ENCODE measurements around the gene CDC42BPB.
"Not testable (repeated sequence)": the region's sequence is repeated elsewhere in the genome, so short reads cannot be mapped to it uniquely, and the experiment has no call there.

CDC42BPB gene

GRCh38 chr14:102907980-102908730 lies 149.2 kb downstream of the CDC42BPB start:
- no peak for DNase-seq

DNA sequence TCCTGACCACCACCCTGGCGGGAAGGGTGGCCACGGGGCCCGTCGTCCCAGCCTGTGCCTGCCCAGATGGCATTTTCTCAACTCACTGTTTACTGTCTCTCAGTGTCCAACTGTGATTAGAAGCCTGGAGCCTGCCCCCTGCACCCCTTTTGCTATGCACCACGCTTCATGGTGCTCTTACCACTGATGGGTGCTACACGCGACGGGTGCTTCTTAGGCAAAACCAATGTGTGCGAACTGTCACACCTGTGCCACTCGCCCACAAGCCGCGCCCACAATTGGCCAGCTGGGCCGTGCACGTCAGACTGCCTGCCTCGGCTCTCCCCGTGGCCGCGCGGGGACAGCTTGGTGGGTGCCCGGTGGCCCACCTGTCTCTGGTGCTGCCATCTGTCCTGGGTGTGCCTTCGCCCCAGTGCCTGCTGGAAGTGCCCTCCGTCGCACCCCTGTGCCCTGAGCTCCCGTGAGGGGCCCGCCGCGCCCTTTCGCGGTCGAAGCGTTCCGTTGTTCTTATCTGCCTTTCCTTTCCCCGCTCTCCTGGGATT lies 150.0 kb downstream of the CDC42BPB start:
- no peak for DNase-seq

DNA sequence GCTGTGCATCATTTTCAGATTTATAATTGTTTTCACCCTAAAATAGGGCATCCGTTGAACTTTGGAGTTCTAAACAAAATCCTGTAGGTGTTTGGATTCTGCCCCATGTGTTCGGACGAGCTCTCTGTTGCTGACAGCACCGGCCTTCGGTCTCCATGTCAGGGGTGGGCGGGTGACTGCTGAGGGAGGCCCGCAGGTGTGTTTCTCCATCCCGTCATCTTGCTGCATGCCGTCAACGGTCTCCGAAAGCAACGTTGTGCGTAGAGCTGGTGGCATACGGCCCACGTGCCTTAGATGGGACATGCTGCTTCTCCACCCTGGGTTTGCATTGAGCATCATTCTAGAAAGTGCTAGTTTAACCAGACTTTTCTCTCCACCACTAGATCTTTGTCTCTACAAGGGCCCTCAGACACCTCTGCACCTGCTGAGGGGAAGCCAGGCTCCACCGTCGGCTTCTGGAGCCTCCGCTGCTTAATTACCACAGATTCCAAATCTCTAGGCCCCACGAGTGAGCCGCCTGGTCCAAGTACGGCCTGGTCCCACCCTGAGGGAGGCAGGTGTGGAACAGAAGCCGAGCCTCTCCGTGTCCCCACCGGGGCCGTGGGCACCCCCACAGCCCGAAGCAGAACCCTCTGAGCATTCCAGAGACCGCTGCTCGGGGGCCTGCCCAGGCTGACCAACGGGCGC lies 150.6 kb downstream of the CDC42BPB start:
- no peak for DNase-seq

DNA sequence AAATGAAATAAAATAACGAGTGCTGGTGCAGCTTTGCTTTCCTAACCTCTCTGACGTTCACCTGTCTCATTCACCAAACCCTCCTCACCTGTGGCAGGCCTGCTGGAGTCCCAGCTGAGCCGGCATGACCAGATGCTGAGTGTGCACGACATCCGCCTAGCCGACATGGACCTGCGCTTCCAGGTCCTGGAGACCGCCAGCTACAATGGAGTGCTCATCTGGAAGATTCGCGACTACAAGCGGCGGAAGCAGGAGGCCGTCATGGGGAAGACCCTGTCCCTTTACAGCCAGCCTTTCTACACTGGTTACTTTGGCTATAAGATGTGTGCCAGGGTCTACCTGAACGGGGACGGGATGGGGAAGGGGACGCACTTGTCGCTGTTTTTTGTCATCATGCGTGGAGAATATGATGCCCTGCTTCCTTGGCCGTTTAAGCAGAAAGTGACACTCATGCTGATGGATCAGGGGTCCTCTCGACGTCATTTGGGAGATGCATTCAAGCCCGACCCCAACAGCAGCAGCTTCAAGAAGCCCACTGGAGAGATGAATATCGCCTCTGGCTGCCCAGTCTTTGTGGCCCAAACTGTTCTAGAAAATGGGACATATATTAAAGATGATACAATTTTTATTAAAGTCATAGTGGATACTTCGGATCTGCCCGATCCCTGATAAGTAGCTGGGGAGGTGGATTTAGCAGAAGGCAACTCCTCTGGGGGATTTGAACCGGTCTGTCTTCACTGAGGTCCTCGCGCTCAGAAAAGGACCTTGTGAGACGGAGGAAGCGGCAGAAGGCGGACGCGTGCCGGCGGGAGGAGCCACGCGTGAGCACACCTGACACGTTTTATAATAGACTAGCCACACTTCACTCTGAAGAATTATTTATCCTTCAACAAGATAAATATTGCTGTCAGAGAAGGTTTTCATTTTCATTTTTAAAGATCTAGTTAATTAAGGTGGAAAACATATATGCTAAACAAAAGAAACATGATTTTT lies 151.9 kb downstream of the CDC42BPB start:
- DNase-seq = no peak

DNA sequence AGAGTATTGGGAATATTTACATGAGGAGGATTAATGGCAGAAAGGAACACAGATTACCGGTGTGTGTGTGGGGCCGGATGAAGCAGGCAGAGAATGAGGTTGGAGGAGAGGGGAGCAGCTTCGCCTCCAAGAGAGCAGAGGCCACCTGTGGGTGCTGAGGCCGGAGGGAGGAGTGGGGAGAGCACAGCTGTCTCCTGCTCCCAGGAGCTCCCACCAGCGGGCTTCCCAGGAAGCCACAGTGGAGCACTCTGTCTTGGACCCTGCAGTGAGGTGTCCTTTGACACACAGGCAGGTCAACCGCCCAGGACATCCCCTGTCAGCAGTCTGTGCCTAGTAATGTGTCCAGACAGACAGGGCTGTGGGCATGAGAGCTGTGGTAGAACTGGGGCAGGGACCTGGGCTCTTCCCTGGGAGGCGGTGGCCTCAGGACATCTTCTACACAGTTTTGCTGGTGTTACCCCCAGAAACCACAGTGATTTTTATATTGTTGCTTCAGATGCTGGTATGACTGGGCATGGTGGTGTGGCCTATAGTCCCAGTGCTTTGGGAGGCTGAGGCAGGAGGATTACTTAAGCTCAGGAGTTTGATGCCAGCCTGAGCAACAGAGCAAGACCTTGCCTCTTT lies 153.3 kb downstream of the CDC42BPB start:
- no peak for DNase-seq

DNA sequence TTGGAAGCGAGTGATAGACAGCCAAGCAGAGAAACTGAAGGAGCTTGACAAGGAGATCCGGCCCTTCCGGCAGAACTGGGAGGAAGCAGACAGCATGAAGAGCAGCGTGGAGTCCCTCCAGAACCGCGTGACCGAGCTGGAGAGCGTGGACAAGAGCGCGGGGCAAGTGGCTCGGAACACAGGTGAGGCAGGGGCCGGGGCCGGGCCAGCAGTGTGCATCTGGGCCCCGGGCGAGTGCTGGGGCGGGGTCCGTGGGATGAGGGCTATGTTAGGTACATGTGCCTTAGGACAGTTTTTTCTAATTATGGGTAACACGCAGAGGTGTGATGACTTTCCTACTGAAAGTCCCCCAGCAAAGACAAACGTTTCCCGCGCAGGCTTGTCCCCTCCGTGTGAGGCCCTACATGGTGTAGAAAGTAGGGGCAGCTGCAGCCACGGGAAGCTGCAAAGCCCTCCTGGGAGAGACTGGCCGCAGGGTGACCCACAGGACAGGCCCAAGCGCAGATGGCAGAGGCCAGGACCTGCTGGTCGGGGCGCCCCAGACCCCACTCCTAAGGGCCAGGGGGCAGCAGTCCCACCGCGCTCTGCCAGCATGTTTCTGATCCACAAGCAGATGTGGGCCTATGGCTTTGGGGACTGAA lies 154.0 kb downstream of the CDC42BPB start:
- no peak for DNase-seq

- no peak for DNase-seq
Measured at GRCh38 chr14:102902523-102903247, 154.7 kb downstream of the CDC42BPB start.

GRCh38 chr14:102902086-102902485 lies 155.3 kb downstream of the CDC42BPB start:
- DNase-seq = no peak

GRCh38 chr14:102901633-102902032 lies 155.7 kb downstream of the CDC42BPB start:
- DNase-seq = no peak

DNA sequence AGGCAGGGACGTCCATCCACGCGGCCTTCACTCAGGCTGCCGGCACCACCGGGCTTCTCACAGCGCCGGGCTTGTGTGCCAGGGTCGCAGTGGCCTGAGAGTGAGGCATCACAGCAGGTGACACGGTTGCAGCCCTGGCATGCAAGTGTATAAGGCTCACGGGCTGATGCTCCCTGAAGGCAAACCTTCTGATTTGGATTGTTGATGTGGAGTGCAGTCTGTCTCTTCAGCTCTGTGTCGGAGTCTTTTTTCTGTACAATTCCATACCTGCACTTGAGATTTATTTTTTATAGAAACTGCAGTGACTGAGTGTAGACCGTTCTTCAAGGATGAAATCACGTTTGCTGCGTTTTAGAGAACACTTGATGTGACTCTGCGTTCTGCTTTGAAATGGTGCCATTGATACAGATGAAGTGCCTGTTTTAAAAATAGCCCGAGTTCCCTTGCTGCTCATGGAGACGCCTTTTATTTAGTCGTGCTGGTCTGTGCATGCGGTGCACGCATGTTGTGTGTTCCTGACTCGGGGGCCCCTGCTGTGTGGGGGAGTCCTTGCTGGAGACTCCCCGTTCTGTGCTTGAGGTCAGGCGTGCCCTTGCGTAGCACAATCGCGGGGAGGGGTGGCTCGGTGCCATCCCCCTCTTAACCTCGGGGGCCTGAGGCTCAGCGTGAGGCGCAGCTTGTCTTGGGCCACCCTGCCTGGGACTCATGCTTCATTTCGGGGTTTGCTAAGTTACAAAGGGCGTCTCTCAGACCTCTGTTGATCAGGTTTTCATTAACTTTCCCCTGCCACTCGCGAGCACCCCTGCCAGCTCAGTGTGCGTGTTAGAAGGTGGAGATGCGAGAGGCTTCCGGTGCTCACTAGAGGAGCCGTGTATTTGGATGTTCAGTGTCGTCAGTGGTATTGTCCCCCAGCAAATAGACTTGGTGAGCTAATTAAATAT lies 156.4 kb downstream of the CDC42BPB start:
- no peak for DNase-seq

GRCh38 chr14:102899516-102899900 lies 157.8 kb downstream of the CDC42BPB start:
- no peak for DNase-seq

DNA sequence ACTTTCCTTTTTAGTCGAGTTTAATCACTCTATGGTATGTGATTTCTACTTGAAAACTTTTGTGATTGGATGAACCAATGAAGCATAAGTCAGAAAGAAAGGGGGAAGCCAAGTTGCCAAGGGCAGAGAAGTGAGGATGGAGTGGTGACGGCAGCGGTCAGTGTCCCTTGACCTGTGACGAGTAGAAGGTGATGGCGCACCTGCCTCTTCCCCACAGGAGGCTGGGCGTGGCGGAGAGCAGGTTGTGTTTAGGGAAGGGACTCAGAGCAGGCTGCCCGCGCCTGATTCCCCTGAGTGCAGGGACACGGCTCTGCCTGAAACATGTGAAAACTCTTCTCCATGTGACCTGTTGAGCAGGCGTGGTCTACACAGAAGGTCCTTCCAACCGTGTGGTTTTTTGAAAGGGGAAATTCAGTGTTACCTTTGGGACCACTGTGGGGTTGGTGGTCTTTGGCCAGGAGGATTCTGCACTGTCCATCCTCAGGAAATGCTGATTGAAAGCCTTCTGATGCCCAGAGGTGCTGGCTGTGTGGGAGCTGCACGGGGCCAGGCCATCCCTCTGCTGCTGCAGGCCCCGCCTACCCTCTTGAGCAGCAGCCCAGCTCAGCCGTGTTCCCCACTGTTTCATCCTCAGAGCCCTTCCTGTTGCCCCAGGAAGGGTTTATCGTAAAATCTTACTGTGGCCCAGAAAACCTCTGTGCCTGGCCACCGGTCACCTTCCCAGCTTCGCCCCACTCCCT lies 158.4 kb downstream of the CDC42BPB start:
- DNase-seq = no peak

DNA sequence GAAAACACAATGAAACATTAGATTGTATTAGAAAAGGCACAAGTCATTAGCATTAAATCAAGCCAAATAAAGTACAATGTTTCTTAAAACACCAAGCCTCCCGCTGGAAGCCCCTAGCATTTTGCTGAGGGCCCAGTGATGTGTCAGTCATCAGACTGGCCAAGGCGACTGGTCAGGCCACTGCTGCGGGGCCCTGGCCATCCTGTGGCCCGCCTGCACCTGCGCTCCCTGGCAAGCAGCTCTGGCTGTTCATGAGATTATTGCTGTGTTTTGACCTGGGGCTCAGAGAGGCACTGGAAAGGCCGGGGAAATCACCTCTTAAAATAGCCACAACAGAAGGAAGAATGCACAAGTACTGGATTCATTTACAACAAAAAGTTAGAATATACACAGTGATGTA lies 159.1 kb downstream of the CDC42BPB start:
- DNase-seq = no peak

- DNase-seq = no peak
Measured at GRCh38 chr14:102897299-102898027, 159.9 kb downstream of the CDC42BPB start.

DNA sequence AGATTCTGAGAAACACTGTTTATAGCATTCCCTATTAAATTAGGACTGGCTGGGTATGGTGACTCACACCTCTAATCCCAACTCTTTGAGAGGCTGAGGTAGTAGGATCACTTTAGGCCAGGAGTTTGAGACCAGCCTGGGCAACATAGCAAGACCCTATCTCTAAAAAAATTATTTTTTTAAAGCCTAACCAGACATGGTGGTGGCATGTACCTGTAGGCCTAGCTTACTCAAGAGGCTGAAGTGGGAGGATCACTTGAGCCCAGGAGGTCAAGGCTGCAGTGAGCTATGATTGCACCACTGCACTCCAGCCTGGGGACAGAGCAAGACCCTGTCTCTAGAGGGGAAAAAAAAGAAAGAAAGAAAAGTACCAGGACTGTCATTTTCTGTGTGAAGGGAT lies 160.6 kb downstream of the CDC42BPB start:
- DNase-seq = not testable (repeated sequence)

DNA sequence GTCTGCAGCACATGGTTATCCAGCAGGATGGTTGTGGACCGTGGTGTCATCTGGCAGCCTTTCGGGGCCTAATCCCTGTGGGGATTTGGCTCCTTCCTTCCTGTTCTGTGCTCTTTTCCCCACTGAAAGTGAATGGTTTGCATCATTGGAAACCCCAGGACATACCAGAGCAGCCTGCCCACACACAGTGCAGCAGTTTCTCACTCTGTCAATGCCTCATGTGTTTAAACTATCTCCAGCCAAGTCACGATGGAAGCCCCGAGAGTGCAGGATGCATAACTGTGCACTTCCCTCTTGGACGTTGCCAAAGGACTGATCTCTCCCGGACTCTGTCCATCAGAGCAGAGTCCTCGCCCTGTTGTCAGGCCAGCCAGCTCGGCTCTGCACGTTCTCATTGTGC lies 163.9 kb downstream of the CDC42BPB start:
- DNase-seq = no peak

DNA sequence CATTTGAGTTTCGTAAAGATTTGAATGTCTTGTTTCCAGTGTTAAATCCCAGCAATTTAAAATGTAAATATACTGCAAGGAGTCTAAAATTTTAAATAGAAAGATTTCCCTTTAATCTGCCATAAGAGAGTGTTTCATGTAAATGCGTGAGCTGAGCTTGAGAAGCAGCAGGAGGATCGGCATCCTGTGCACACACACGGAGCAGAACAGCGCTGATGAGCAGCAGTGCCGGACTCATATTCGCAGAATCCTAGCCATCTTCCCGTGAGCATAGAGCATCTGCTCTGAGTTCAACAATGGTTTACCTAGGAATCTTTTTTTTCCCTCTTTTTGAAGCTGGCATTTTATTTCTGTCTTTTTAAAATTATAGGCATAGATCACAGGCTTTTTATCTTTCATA lies 164.7 kb downstream of the CDC42BPB start:
- no peak for DNase-seq

DNA sequence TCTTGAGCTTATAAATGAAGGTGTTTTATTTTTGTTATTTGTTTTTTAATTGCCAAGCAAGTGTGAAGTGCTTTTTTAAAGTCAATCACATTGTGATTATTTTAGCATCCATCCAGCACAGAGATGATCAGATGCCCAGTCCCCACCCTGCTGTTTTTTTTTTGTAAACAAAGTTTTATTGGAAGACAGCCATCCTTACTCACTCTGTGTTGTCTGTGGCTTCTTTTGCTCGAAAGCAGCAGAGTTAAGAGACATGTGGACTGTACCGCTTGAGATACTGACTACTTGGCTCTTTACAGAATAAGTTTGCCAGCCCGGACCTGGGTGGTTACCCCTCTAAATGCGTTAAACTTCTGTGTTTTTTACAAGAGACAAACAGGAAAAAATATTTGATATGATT lies 165.8 kb downstream of the CDC42BPB start:
- DNase-seq = no peak

DNA sequence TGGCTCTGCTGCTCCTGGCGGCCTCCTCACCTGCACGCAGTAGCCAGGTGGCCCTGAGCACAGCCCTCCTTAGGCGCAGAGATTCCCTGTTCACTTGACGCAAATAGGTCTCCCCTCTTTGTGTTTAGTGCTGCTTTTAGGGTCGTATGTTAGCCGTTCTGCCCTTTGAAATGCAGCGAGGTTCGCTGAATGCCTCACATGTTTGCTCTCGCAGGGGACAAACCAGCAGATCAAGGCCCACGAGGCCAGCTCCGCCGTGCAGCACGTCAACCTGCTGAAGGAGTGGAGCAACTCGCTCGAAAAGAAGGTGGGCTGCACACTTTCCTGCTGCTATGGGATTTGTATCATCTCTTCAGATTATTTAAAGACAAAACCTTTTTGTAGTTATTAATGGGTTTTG lies 166.2 kb downstream of the CDC42BPB start:
- no peak for DNase-seq
